Measurements from ENCODE around the gene CIZ1.
"Not testable (repeated sequence)": the region's sequence is repeated elsewhere in the genome, so short reads cannot be mapped to it uniquely, and the experiment has no call there.

- not testable (repeated sequence) for TF ChIP-seq CTCF (IDR thresholded peaks at IDR 0.05); POLR2AphosphoS5 (IDR thresholded peaks at IDR 0.05; ENCODE audit: low read depth, low read length); NRF1 (IDR thresholded peaks at IDR 0.05; ENCODE audit: low read depth, low read length); MAX (IDR thresholded peaks at IDR 0.05; ENCODE audit: low read depth); TCF12 (IDR thresholded peaks at IDR 0.05); RAD21 (IDR thresholded peaks at IDR 0.05; ENCODE audit: low read length); REST (IDR thresholded peaks at IDR 0.05; ENCODE audit: low read depth, low read length); EP300 (IDR thresholded peaks at IDR 0.05; ENCODE audit: borderline replicate concordance in 1 of 2, low read depth in 1 of 2, low read length in 1 of 2)
These were observed 55.8 kb downstream of the CIZ1 start for GRCh38 chr9:128135561-128135960.

Measured in SK-N-SH (cell line).